AG04450 (cell line): ENCODE results near the gene GNRH2. TPM values are rescaled to one million over a fixed set of nuclear protein-coding genes. Genes with fewer than 3 reads are reported as not detected.

Experiments used
- CTCF ChIA-PET: fragments of 300-600, 350-600 bp; formaldehyde crosslinking; extraction: SDS; loops from one replicate; lab custom pipeline; 2022; ENCODE audit warnings: antibody characterized with exemption, inconsistent platforms; lab: Charles Lee
- POLR2A ChIA-PET: fragments of 350-600 bp; formaldehyde crosslinking; extraction: SDS; loops from one replicate; lab custom pipeline; 2021; ENCODE audit warnings: antibody characterized with exemption, inconsistent platforms; lab: Yijun Ruan, JAX
- DNase-seq: peaks from one replicate; pipeline ENCODE4 v3.0.0-alpha.2; 2011; ENCODE audit warnings: low read depth, low spot score
- H3K27ac ChIP-seq: one replicate; pipeline ENCODE4 v1.5.1; 2012; ENCODE audit warnings: low read depth, low read length, control low read depth
- H3K27me3 ChIP-seq: one replicate; pipeline ENCODE4 v1.6.0; 2012; ENCODE audit warnings: low read length; ENCODE audit not compliant: control insufficient read depth, insufficient read depth
- H3K4me3 ChIP-seq: 2 replicates; pipeline ENCODE4 v1.5.1; 2011; ENCODE audit warnings: mild to moderate bottlenecking, low read depth, low read length, control low read depth
- H3K9me3 ChIP-seq: 2 replicates; pipeline ENCODE4 v1.5.1; 2012; ENCODE audit warnings: low read length; ENCODE audit not compliant: control insufficient read depth, insufficient read depth
- CTCF ChIP-seq: IDR thresholded peaks from 2 replicates; pipeline ENCODE4 v1.5.1; 2011; ENCODE audit warnings: low read depth, low read length, control low read depth, inconsistent platforms
- polyA plus RNA-seq: library from polyadenylated mRNA; depleted of rRNA; stranded (reverse); fragments of >200 nt; gene quantifications from 2 replicates; pipeline ENCODE4 v1.2.3, GENCODE V29; 2011

GNRH2 gene
- polyA plus RNA-seq, 1 experiment = not detected

- Histone ChIP-seq H3K4me3 (no peak overlapping the region), H3K9me3 (no peaks in the 10 kb centered on the region; the same call in 1 of the 2 replicates), H3K27ac (no peak overlapping the region), H3K27me3 (peaks cover 46% of the 10 kb centered on the region)
- CTCF ChIA-PET = no interaction called here
- POLR2A ChIA-PET = no interaction called here
- no peak for DNase-seq
- TF ChIP-seq CTCF = no peak
These were observed 39.0 kb downstream of the GNRH2 start for GRCh38 chr20:3082306-3082951.

GRCh38 chr20:3082955-3083952 is 39.8 kb downstream of the GNRH2 start:
- H3K27me3 ChIP-seq = peaks cover 47% of the 10 kb centered on the region
- POLR2A ChIA-PET = no interaction called here
- no peak for DNase-seq
- no peak for TF ChIP-seq CTCF
- CTCF ChIA-PET = interaction anchor here (0.8 kb wide), 1 partner anchor 30 kb away, joined by 3 read pairs; no protein-coding TSS in a partner anchor
- H3K4me3 ChIP-seq = no peak overlapping the region
- H3K27ac ChIP-seq = no peak overlapping the region
- no peaks in the 10 kb centered on the region; the same call in 1 of the 2 replicates for H3K9me3 ChIP-seq

DNA sequence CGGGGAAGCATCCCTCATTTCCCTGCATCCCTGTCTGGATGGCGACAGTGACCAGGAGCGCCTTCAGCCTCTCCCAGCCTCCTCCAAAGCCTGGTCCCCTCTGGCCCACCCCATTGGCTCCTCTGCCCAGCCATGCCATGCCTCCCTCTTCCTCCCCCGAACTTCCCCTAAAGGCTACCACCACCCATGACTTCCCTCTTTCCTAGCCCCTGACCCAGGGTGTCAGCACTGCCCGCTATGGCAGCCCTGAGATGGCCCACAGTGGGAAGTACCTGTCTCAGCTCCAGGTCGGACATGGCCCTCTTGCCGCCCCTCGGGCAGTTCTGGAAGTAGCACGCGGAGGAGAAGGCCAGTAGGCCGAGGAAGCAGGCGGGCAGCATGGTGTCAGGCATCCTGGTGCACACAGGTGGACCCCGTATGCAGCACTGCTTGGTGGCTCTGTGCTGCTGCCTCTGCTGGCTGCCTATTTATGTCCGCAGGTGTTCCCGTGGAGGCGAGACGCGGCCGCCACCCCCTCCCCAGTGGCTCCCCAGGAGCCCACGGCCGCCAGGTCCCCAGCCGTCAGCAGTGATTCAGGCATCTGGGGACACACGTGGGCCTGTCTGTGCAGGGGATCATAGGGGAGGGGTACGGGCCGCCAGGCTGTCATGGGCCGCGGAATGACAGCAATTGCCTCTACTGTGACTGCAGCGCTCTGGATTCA is 41.0 kb downstream of the GNRH2 start, which contains the start of gene AVP:
TSS of gene AVP (minus strand) at position 442 of the 703 bp plus-strand sequence. CDS start at position 392, 50 bp downstream.
- DNase-seq = no peak
- TF ChIP-seq CTCF = no peak
- ChIA-PET POLR2A (no interaction called here), CTCF (no interaction called here)
- H3K27me3 ChIP-seq = peaks cover 49% of the 10 kb centered on the region
- H3K9me3 ChIP-seq = no peaks in the 10 kb centered on the region; the same call in 1 of the 2 replicates
- H3K27ac ChIP-seq = no peak within 1 kb of the TSS
- H3K4me3 ChIP-seq = no peak within 1 kb of the TSS

DNA sequence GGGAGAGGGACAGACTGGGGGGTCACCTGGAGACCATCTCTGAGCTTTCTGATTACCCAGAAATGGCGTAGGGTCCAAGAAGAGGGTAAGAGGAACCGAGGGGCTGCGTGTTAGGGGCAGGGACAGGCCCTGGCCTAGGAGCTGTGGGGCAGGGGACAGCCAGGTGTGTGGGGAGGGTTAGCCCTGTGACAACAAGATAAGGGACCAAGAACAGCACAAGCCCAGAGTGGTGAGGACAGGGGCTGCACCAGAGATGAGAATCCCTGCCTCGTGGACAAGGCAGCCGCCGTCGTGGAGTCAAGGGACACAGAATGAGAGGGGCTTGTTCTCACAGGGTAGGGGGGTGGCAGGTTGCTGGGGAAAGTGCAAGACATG is 41.6 kb downstream of the GNRH2 start:
- no peak for TF ChIP-seq CTCF
- ChIA-PET POLR2A (no interaction called here), CTCF (no interaction called here)
- Histone ChIP-seq H3K27me3 (peaks cover 50% of the 10 kb centered on the region), H3K9me3 (no peaks in the 10 kb centered on the region; the same call in 1 of the 2 replicates), H3K4me3 (no peak overlapping the region), H3K27ac (no peak overlapping the region)
- no peak for DNase-seq
